ENCODE measurements around the gene GREM1.

- TF ChIP-seq CTCF (conservative IDR thresholded peaks at IDR 0.05 in 1 of 2, IDR thresholded peaks at IDR 0.05 in 1 of 2; ENCODE audit: low read depth in 1 of 2, low read length in 2 of 2) (no peak), EZH2 (IDR thresholded peaks at IDR 0.05; ENCODE audit: low read length, missing control alignments) (no peak)
Observed at GRCh38 chr15:32792436-32792835, 74.6 kb downstream of the GREM1 start.
